Measurements from ENCODE around the gene HBZ. TPM values are rescaled to one million over a fixed set of nuclear protein-coding genes. Genes with fewer than 3 reads are reported as not detected.
A peak's percentile ranks its signal among the peaks of the same experiment; 100 is the strongest.

HBZ gene
- not detected in 2 replicates for total RNA-seq

DNA sequence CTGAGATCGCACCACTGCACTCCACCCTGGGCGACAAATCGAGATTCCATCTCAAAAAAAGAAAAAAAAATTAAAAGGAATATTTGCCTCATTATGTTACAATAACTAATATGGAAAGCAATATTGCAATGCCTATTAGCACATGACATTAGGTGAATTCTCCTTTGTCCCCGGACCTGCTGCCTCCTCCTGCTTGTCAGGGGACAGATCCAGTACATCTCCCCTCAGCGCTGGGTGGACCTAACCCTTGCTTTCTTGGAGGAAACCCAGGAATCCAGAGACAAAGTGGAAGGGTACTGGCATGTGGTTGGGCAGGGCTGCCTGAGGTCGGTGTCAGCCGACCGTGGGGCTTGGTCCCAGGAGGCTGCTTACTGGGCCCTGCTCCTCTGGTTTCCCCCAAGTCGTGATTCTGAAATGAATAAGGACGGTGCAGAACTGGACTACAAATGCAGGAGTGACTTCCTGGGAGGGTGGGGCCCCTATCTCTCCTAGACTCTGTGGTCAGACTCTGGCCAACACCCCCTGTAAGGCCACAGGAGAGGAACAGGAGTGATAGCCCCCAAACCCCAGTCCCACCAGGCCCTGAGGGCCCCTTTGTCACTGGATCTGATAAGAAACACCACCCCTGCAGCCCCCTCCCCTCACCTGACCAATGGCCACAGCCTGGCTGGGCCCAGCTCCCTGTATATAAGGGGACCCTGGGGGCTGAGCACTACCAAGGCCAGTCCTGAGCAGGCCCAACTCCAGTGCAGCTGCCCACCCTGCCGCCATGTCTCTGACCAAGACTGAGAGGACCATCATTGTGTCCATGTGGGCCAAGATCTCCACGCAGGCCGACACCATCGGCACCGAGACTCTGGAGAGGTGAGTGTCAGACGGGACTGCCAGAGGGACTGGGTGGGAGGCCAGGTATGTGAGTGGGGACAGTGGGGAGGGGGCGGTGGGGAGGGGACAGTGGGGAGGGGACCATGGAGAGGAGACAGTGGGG lies at the start of gene HBZ:
Gene HBZ (plus strand): TSS at position 504 of the 988 bp plus-strand sequence. CDS start 266 bp downstream, at position 770.
- H3K27ac ChIP-seq (ENCODE audit: low read depth, low read length) = no peak within 1 kb of the TSS
- peaks cover 20% of the 10 kb centered on the region for H3K27me3 ChIP-seq (ENCODE audit: insufficient read depth, low read length)
- no peaks in the 10 kb centered on the region for H3K79me2 ChIP-seq (ENCODE audit: insufficient read depth, low read length)
- no peaks in the 10 kb centered on the region for H3K36me3 ChIP-seq (ENCODE audit: insufficient read depth, low read length)
- H2AFZ ChIP-seq (ENCODE audit: low read length) = no peak within 1 kb of the TSS
- no peaks in the 10 kb centered on the region for H4K20me1 ChIP-seq (ENCODE audit: insufficient read depth, low read length)
- no peaks in the 10 kb centered on the region for H3K9me3 ChIP-seq (ENCODE audit: low read depth, low read length)
- no peak within 1 kb of the TSS for H3K4me3 ChIP-seq (ENCODE audit: insufficient read depth, low read length)
- TF ChIP-seq, protein P1, sequence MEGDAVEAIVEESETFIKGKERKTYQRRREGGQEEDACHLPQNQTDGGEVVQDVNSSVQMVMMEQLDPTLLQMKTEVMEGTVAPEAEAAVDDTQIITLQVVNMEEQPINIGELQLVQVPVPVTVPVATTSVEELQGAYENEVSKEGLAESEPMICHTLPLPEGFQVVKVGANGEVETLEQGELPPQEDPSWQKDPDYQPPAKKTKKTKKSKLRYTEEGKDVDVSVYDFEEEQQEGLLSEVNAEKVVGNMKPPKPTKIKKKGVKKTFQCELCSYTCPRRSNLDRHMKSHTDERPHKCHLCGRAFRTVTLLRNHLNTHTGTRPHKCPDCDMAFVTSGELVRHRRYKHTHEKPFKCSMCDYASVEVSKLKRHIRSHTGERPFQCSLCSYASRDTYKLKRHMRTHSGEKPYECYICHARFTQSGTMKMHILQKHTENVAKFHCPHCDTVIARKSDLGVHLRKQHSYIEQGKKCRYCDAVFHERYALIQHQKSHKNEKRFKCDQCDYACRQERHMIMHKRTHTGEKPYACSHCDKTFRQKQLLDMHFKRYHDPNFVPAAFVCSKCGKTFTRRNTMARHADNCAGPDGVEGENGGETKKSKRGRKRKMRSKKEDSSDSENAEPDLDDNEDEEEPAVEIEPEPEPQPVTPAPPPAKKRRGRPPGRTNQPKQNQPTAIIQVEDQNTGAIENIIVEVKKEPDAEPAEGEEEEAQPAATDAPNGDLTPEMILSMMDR (IDR thresholded peaks at IDR 0.05; ENCODE audit: extremely low read depth, low read depth, low read length) = no peak
- peaks cover 13% of the 10 kb centered on the region for H3K4me1 ChIP-seq (ENCODE audit: insufficient read depth, low read length)
- no peak within 1 kb of the TSS for H3K4me2 ChIP-seq (ENCODE audit: insufficient read depth, low read length)
- DNase-seq (ENCODE audit: insufficient read length, low spot score, missing footprints) = no peak

DNA sequence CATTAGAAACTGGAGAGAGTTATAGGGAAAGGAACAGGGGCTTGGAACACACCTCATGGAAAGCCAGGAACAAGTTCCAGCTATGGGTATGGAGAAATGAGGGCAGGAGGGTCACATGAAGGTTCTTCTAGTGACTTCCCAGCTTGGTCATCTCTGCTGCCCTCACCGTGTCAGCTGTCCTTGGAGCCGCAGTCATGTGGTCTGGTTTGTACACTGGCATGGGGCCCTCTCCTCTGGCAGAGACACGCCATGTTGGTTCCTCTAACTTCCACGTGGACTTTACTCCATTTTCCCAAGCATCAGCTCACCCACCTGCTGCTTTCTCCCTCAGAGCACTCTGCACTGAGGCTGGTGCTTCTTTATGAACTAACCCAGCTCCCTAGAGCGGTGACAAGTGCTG lies 48.1 kb upstream of the HBZ start:
- H3K79me2 ChIP-seq (ENCODE audit: insufficient read depth, low read length) = no peaks in the 10 kb centered on the region
- H3K9me3 ChIP-seq (ENCODE audit: low read depth, low read length) = no peaks in the 10 kb centered on the region
- peaks cover 32% of the 10 kb centered on the region for H3K36me3 ChIP-seq (ENCODE audit: insufficient read depth, low read length)
- H3K4me1 ChIP-seq (ENCODE audit: insufficient read depth, low read length) = peaks cover 15% of the 10 kb centered on the region
- no peak overlapping the region for H2AFZ ChIP-seq (ENCODE audit: low read length)
- H4K20me1 ChIP-seq (ENCODE audit: insufficient read depth, low read length) = peaks cover 41% of the 10 kb centered on the region
- H3K4me2 ChIP-seq (ENCODE audit: insufficient read depth, low read length) = no peak overlapping the region
- no peaks in the 10 kb centered on the region for H3K27me3 ChIP-seq (ENCODE audit: insufficient read depth, low read length)
- H3K27ac ChIP-seq (ENCODE audit: low read depth, low read length) = no peak overlapping the region
- H3K4me3 ChIP-seq (ENCODE audit: insufficient read depth, low read length) = no peak overlapping the region
- peak; percentile 58 for DNase-seq (ENCODE audit: insufficient read length, low spot score, missing footprints)
- TF ChIP-seq, protein P1 (IDR thresholded peaks at IDR 0.05; ENCODE audit: extremely low read depth, low read depth, low read length) = no peak

DNA sequence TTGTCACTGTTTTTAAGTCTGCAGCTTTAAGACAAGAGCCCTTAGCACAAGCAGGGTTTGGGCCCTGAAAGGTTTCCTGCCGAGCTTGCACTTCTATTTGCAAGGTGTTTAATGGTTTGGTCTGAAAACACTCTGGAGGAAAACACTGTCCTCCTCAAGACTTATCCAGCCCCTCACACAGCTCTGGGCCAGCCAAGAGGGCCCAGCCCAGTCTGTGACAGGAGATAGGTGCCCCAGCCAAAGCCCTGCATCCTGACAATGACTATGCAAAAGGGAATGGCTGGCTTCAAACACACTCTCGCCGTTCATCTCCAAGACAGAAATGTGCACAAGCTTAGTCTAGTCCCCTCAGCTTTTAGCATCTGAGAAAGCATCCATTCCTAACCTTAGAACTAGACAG lies 47.5 kb upstream of the HBZ start:
- no peaks in the 10 kb centered on the region for H3K9me3 ChIP-seq (ENCODE audit: low read depth, low read length)
- no peak overlapping the region for H3K27ac ChIP-seq (ENCODE audit: low read depth, low read length)
- H3K36me3 ChIP-seq (ENCODE audit: insufficient read depth, low read length) = peaks cover 31% of the 10 kb centered on the region
- no peak for DNase-seq (ENCODE audit: insufficient read length, low spot score, missing footprints)
- H2AFZ ChIP-seq (ENCODE audit: low read length) = no peak overlapping the region
- TF ChIP-seq, protein P1 (IDR thresholded peaks at IDR 0.05; ENCODE audit: extremely low read depth, low read depth, low read length) = no peak
- peaks cover 41% of the 10 kb centered on the region for H4K20me1 ChIP-seq (ENCODE audit: insufficient read depth, low read length)
- H3K4me1 ChIP-seq (ENCODE audit: insufficient read depth, low read length) = peaks cover 15% of the 10 kb centered on the region
- no peak overlapping the region for H3K4me2 ChIP-seq (ENCODE audit: insufficient read depth, low read length)
- no peaks in the 10 kb centered on the region for H3K79me2 ChIP-seq (ENCODE audit: insufficient read depth, low read length)
- H3K4me3 ChIP-seq (ENCODE audit: insufficient read depth, low read length) = no peak overlapping the region
- H3K27me3 ChIP-seq (ENCODE audit: insufficient read depth, low read length) = no peaks in the 10 kb centered on the region

DNA sequence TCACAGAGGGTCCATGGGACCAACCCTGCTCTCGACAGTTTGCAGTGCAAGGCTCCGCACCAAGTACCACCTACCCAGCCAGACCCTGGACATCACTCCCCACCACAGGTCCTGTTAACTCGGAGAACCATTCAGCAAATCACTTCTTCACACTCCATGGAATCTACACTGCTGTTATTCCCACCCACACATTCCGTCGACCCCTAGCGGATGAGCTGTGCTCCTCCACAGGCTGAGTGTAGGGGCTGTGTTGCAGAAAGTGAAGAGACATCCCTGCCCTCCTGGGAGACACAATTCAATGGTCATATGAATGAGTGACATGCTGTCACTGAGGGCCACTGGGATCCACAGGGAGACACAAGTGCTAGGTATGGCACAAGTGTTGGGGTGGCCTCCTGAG lies 46.9 kb upstream of the HBZ start:
- TF ChIP-seq, protein P1 (IDR thresholded peaks at IDR 0.05; ENCODE audit: extremely low read depth, low read depth, low read length) = no peak
- Histone ChIP-seq H3K79me2 (ENCODE audit: insufficient read depth, low read length) (no peaks in the 10 kb centered on the region), H3K4me3 (ENCODE audit: insufficient read depth, low read length) (no peak overlapping the region), H4K20me1 (ENCODE audit: insufficient read depth, low read length) (peaks cover 41% of the 10 kb centered on the region), H3K4me1 (ENCODE audit: insufficient read depth, low read length) (peaks cover 15% of the 10 kb centered on the region), H3K9me3 (ENCODE audit: low read depth, low read length) (no peaks in the 10 kb centered on the region), H3K27ac (ENCODE audit: low read depth, low read length) (no peak overlapping the region), H3K4me2 (ENCODE audit: insufficient read depth, low read length) (no peak overlapping the region), H2AFZ (ENCODE audit: low read length) (no peak overlapping the region), H3K27me3 (ENCODE audit: insufficient read depth, low read length) (no peaks in the 10 kb centered on the region), H3K36me3 (ENCODE audit: insufficient read depth, low read length) (peaks cover 29% of the 10 kb centered on the region)
- no peak for DNase-seq (ENCODE audit: insufficient read length, low spot score, missing footprints)
